AG04450 (cell line): ENCODE results near the gene CRADD. TPM values are rescaled to one million over a fixed set of nuclear protein-coding genes. Genes with fewer than 3 reads are reported as not detected.
"Not testable (repeated sequence)": the region's sequence is repeated elsewhere in the genome, so short reads cannot be mapped to it uniquely, and the experiment has no call there.

ENCODE experiments used
- CTCF ChIA-PET: fragments of 300-600, 350-600 bp; formaldehyde crosslinking; extraction: SDS; loops from one replicate; lab custom pipeline; 2022; ENCODE audit warnings: antibody characterized with exemption, inconsistent platforms; lab: Charles Lee
- POLR2A ChIA-PET: fragments of 350-600 bp; formaldehyde crosslinking; extraction: SDS; loops from one replicate; lab custom pipeline; 2021; ENCODE audit warnings: antibody characterized with exemption, inconsistent platforms; lab: Yijun Ruan, JAX
- DNase-seq: peaks from one replicate; pipeline ENCODE4 v3.0.0-alpha.2; 2011; ENCODE audit warnings: low read depth, low spot score
- H3K27ac ChIP-seq: one replicate; pipeline ENCODE4 v1.5.1; 2012; ENCODE audit warnings: low read depth, low read length, control low read depth
- H3K27me3 ChIP-seq: one replicate; pipeline ENCODE4 v1.6.0; 2012; ENCODE audit warnings: low read length; ENCODE audit not compliant: control insufficient read depth, insufficient read depth
- H3K4me3 ChIP-seq: 2 replicates; pipeline ENCODE4 v1.5.1; 2011; ENCODE audit warnings: mild to moderate bottlenecking, low read depth, low read length, control low read depth
- H3K9me3 ChIP-seq: 2 replicates; pipeline ENCODE4 v1.5.1; 2012; ENCODE audit warnings: low read length; ENCODE audit not compliant: control insufficient read depth, insufficient read depth
- polyA plus RNA-seq: library from polyadenylated mRNA; depleted of rRNA; stranded (reverse); fragments of >200 nt; gene quantifications from 2 replicates; pipeline ENCODE4 v1.2.3, GENCODE V29; 2011
- TF ChIP-seq, protein P1 (sequence below): IDR thresholded peaks from 2 replicates; pipeline ENCODE4 v1.5.1; 2011; ENCODE audit warnings: low read depth, low read length, control low read depth, inconsistent platforms

CRADD gene
- polyA plus RNA-seq, 1 experiment, result 8.8 TPM

GRCh38 chr12:93924367-93924766, 247.2 kb downstream of the CRADD start:
- CTCF ChIA-PET, result interaction anchor here (1.2 kb wide), 1 partner anchor 177 kb away, joined by 4 read pairs; no protein-coding TSS in a partner anchor
- POLR2A ChIA-PET, result no interaction called here
- TF ChIP-seq, protein P1, sequence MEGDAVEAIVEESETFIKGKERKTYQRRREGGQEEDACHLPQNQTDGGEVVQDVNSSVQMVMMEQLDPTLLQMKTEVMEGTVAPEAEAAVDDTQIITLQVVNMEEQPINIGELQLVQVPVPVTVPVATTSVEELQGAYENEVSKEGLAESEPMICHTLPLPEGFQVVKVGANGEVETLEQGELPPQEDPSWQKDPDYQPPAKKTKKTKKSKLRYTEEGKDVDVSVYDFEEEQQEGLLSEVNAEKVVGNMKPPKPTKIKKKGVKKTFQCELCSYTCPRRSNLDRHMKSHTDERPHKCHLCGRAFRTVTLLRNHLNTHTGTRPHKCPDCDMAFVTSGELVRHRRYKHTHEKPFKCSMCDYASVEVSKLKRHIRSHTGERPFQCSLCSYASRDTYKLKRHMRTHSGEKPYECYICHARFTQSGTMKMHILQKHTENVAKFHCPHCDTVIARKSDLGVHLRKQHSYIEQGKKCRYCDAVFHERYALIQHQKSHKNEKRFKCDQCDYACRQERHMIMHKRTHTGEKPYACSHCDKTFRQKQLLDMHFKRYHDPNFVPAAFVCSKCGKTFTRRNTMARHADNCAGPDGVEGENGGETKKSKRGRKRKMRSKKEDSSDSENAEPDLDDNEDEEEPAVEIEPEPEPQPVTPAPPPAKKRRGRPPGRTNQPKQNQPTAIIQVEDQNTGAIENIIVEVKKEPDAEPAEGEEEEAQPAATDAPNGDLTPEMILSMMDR, result no peak

GRCh38 chr12:93925585-93926205, 248.5 kb downstream of the CRADD start:
- ChIA-PET POLR2A (no interaction called here), CTCF (no interaction called here)
- Histone ChIP-seq H3K9me3 (no peaks in the 10 kb centered on the region), H3K27ac (no peak overlapping the region), H3K4me3 (no peak overlapping the region), H3K27me3 (no peaks in the 10 kb centered on the region)
- no peak for DNase-seq
- TF ChIP-seq, protein P1, result no peak

More at GRCh38 chr12:93924367-93924766, 247.2 kb downstream of the CRADD start:
- Histone ChIP-seq H3K27me3 (no peaks in the 10 kb centered on the region), H3K9me3 (no peaks in the 10 kb centered on the region), H3K27ac (no peak overlapping the region), H3K4me3 (no peak overlapping the region)
- no peak for DNase-seq

DNA sequence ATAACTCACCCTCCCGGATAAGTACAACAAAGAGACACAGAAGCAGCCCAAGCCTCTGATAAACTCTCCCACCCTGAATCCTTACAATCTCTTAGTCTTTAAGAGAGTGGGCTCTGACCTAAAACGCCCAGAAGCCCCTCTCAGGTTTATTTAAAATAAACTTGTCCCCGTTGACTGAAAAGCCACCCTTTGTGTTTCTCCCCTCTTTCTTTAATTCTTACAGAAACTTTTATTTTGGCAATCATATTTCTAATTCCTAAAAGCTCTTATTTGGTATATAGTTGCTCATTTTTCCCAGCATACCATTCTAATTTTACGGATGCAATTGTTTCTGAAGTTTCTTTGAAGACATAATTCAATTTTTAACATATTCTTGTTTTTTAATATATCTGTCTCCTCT, 249.1 kb downstream of the CRADD start:
- Histone ChIP-seq H3K4me3 (no peak overlapping the region), H3K27ac (no peak overlapping the region), H3K27me3 (no peaks in the 10 kb centered on the region), H3K9me3 (no peaks in the 10 kb centered on the region)
- ChIA-PET CTCF (no interaction called here), POLR2A (no interaction called here)
- no peak for DNase-seq
- TF ChIP-seq, protein P1, result no peak

DNA sequence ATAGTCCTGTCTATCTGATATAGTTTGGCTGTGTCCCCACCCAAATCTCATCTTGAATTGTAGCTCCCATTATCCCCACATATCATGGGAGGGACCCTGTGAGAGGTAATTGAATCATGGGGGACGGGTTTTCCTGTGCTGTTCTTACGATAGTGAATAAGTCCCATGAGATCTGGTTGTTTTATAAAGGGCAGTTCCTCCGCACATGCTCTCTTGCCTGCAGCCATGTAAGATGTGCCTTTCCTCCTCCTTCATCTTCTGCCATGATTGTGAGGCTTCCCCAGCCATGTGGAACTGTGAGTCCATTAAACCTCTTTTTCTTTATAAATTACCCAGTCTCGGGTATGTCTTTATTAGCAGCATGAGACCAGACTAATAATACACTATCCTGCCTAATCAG, 251.9 kb downstream of the CRADD start:
- H3K4me3 ChIP-seq, H3K27ac ChIP-seq, POLR2A ChIA-PET, DNase-seq, H3K27me3 ChIP-seq, H3K9me3 ChIP-seq, CTCF ChIA-PET: not testable (repeated sequence)

GRCh38 chr12:93937812-93938211, 260.6 kb downstream of the CRADD start:
- Histone ChIP-seq H3K27me3 (no peaks in the 10 kb centered on the region), H3K27ac (no peak overlapping the region), H3K9me3 (peaks cover 11% of the 10 kb centered on the region; the same call in 1 of the 2 replicates), H3K4me3 (no peak overlapping the region)
- no peak for DNase-seq
- CTCF ChIA-PET, result no interaction called here
- TF ChIP-seq, protein P1, result no peak
- POLR2A ChIA-PET, result no interaction called here
